ENCODE data around the gene DENND5A. TPM values are rescaled to one million over a fixed set of nuclear protein-coding genes. Genes with fewer than 3 reads are reported as not detected.

The DENND5A gene
- total RNA-seq, 1 experiment from 2014 or later, result 136 TPM

DNA sequence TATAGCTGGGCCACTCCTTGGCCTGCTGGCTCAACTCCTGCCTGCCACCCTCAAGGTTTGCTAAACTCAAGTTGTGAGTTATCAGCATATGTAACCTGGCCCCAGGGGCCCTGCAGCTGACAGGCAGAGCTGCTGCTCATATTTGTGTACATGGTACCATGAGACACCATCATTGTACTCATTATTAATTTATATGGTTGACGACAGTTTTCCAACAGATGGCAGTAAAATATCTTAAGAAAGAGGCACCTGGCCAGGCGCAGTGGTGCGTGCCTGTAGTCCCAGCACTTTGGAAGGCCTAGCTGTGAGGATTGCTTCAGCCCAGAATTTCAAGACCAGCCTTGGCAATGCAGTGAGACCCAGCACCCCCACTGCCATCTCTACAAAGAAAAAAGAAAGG, 11.4 kb upstream of the DENND5A start:
- in situ Hi-C loops (cut with HindIII; ENCODE audit: low pct_unique_long_range_greater_than_20kb, low sequenced_read_pairs), result no loop called here
- Histone ChIP-seq H3K4me1 (ENCODE audit: control insufficient read depth, insufficient read depth, low read length) (peaks cover 9% of the 10 kb centered on the region; the same call in 1 of the 2 replicates), H3K9me3 (ENCODE audit: control insufficient read depth, insufficient read depth, low read depth, low read length) (no peaks in the 10 kb centered on the region), H3K27me3 (ENCODE audit: control insufficient read depth, insufficient read depth, low read length) (no peaks in the 10 kb centered on the region), H3K27ac (ENCODE audit: low read length) (no peak overlapping the region), H3K36me3 (ENCODE audit: control insufficient read depth, insufficient read depth, low read length) (peaks cover 6% of the 10 kb centered on the region), H3K4me3 (ENCODE audit: low read depth in 2 of 2, low read length in 2 of 2) (no peak overlapping the region)
- POLR2A ChIA-PET, result no interaction called here
- ATAC-seq (peak; percentile 77), DNase-seq (ENCODE audit: low read depth, low spot score) (no peak)
- BruUV-seq (replicated peaks), result no TSS peak
- TF ChIP-seq, protein P1, sequence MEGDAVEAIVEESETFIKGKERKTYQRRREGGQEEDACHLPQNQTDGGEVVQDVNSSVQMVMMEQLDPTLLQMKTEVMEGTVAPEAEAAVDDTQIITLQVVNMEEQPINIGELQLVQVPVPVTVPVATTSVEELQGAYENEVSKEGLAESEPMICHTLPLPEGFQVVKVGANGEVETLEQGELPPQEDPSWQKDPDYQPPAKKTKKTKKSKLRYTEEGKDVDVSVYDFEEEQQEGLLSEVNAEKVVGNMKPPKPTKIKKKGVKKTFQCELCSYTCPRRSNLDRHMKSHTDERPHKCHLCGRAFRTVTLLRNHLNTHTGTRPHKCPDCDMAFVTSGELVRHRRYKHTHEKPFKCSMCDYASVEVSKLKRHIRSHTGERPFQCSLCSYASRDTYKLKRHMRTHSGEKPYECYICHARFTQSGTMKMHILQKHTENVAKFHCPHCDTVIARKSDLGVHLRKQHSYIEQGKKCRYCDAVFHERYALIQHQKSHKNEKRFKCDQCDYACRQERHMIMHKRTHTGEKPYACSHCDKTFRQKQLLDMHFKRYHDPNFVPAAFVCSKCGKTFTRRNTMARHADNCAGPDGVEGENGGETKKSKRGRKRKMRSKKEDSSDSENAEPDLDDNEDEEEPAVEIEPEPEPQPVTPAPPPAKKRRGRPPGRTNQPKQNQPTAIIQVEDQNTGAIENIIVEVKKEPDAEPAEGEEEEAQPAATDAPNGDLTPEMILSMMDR (IDR thresholded peaks at IDR 0.05), result no peak
- TF ChIP-seq, protein P2, sequence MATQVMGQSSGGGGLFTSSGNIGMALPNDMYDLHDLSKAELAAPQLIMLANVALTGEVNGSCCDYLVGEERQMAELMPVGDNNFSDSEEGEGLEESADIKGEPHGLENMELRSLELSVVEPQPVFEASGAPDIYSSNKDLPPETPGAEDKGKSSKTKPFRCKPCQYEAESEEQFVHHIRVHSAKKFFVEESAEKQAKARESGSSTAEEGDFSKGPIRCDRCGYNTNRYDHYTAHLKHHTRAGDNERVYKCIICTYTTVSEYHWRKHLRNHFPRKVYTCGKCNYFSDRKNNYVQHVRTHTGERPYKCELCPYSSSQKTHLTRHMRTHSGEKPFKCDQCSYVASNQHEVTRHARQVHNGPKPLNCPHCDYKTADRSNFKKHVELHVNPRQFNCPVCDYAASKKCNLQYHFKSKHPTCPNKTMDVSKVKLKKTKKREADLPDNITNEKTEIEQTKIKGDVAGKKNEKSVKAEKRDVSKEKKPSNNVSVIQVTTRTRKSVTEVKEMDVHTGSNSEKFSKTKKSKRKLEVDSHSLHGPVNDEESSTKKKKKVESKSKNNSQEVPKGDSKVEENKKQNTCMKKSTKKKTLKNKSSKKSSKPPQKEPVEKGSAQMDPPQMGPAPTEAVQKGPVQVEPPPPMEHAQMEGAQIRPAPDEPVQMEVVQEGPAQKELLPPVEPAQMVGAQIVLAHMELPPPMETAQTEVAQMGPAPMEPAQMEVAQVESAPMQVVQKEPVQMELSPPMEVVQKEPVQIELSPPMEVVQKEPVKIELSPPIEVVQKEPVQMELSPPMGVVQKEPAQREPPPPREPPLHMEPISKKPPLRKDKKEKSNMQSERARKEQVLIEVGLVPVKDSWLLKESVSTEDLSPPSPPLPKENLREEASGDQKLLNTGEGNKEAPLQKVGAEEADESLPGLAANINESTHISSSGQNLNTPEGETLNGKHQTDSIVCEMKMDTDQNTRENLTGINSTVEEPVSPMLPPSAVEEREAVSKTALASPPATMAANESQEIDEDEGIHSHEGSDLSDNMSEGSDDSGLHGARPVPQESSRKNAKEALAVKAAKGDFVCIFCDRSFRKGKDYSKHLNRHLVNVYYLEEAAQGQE (IDR thresholded peaks at IDR 0.05; ENCODE audit: insufficient read depth in 1 of 2, low read depth in 2 of 2, low read length in 1 of 2), result no peak
- TF ChIP-seq POLR2AphosphoS5 (IDR thresholded peaks at IDR 0.05; ENCODE audit: low read depth, low read length) (no peak), SIN3A (IDR thresholded peaks at IDR 0.05; ENCODE audit: borderline replicate concordance, insufficient read depth, low read depth, low read length) (no peak), TCF7L2 (IDR thresholded peaks at IDR 0.05; ENCODE audit: low read depth, low read length) (no peak)
- CTCF ChIA-PET, result no interaction called here
- intact Hi-C loops (cut with micrococcal nuclease; ENCODE audit: unreplicated experiment), result no loop called here

DNA sequence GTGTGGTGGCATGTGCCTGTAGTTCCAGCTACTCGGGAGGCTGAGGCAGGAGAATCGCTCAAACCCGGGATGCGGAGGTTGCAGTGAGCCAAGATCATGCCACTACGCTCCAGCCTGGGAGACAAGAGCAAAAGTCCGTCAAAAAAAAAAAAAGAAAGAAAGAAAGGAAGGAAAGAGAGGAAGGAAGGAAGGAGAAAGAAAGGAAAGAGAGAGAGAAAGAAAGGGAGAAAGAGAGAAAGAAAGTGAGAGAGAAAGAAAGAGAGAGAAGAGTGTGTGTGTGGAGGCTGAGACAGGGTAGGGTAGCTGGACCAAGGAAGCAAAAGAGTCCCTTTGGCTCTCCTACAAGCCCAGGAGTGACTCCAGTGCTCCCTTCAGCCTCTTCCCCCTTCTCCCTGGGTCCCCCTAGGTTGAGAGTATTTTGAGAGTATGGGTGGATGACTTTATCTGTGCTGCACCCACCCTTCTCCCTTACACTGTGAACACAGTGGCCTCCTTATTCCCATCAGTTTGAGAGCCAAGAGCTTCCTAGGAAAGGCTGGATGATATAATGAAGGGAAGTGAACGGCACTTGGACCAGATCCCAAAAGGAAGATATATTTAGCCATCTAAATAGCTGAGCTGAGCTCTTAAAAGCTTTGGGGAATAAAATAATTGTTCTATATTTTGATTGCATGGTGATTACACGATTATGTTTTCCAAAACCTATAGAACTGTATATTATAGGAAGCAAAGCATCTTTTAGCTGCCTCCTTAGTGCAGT, 9.5 kb upstream of the DENND5A start:
- ChIA-PET CTCF (interaction anchor here (1.3 kb wide), 1 partner anchor 14 kb away, joined by 4 read pairs; no protein-coding TSS in a partner anchor), POLR2A (no interaction called here)
- Histone ChIP-seq H3K4me1 (ENCODE audit: control insufficient read depth, insufficient read depth, low read length) (no peaks in the 10 kb centered on the region), H3K4me3 (ENCODE audit: low read depth in 2 of 2, low read length in 2 of 2) (no peak overlapping the region), H3K9me3 (ENCODE audit: control insufficient read depth, insufficient read depth, low read depth, low read length) (no peaks in the 10 kb centered on the region), H3K36me3 (ENCODE audit: control insufficient read depth, insufficient read depth, low read length) (no peaks in the 10 kb centered on the region), H3K27me3 (ENCODE audit: control insufficient read depth, insufficient read depth, low read length) (no peaks in the 10 kb centered on the region), H3K27ac (ENCODE audit: low read length) (no peak overlapping the region)
- TF ChIP-seq TCF7L2 (IDR thresholded peaks at IDR 0.05; ENCODE audit: low read depth, low read length), result no peak
- TF ChIP-seq POLR2AphosphoS5 (IDR thresholded peaks at IDR 0.05; ENCODE audit: low read depth, low read length), result no peak
- TF ChIP-seq SIN3A (IDR thresholded peaks at IDR 0.05; ENCODE audit: borderline replicate concordance, insufficient read depth, low read depth, low read length), result no peak
- TF ChIP-seq, protein P1 (IDR thresholded peaks at IDR 0.05), result no peak
- TF ChIP-seq, protein P2 (IDR thresholded peaks at IDR 0.05; ENCODE audit: insufficient read depth in 1 of 2, low read depth in 2 of 2, low read length in 1 of 2), result no peak
- BruUV-seq (replicated peaks), result no TSS peak
- in situ Hi-C loops (cut with HindIII; ENCODE audit: low pct_unique_long_range_greater_than_20kb, low sequenced_read_pairs), result no loop called here
- ATAC-seq, result no peak
- intact Hi-C loops (cut with micrococcal nuclease; ENCODE audit: unreplicated experiment), result no loop called here
- DNase-seq (ENCODE audit: low read depth, low spot score), result no peak

All from Panc1 (cell line).